A549 (cell line): Measurements from ENCODE around the gene PLA2G4B. TPM values are rescaled to one million over a fixed set of nuclear protein-coding genes. Genes with fewer than 3 reads are reported as not detected.

Experiments
- ATAC-seq, 2 experiments: fragments of 200-7000 bp in 1 of 2; fragments of >200 bp in 1 of 2; cut with Nextera tagmentation in 1 of 2; cut with Tn5 transposase in 1 of 2; 3 replicates each; pipeline versions ENCODE4 v1.8.0 to v1.9.1; 2018 to 2020; ENCODE audit warnings: mild to moderate bottlenecking in 1 of 2, moderate library complexity in 1 of 2
- CTCF ChIA-PET: fragments of 300-600 bp; sonication (Branson Sonifier 250); formaldehyde crosslinking; extraction: SDS; loops from one replicate; lab custom pipeline; 2021; ENCODE audit warnings: antibody characterized with exemption, inconsistent platforms; lab: Yijun Ruan, JAX
- POLR2A ChIA-PET: fragments of 350-600 bp; formaldehyde crosslinking; extraction: SDS; loops from one replicate; lab custom pipeline; 2021; ENCODE audit warnings: antibody characterized with exemption, inconsistent platforms; lab: Yijun Ruan, JAX
- DNase-seq, 2 experiments: peaks; one replicate each; pipeline versions ENCODE4 v3.0.0 to v3.0.0-alpha.2; 2011 to 2016; ENCODE audit warnings: low read depth in 1 of 2, low spot score in 1 of 2
- FAIRE-seq: peaks from 2 replicates; lab custom pipeline; 2011; peaks lifted over from hg19 to GRCh38; lab: Jason Lieb, UNC
- H3K27ac ChIP-seq, 2 experiments: fragments of >200 bp; sonication (Bioruptor Twin); formaldehyde crosslinking; 3 replicates each; pipeline ENCODE4 v1.5.1; 2016 to 2017
- H3K4me1 ChIP-seq: fragments of >200 bp; sonication (Bioruptor Twin); formaldehyde crosslinking; 3 replicates; pipeline ENCODE4 v1.6.1; 2016
- H3K4me2 ChIP-seq: fragments of >200 bp; sonication (Bioruptor Twin); formaldehyde crosslinking; 3 replicates; pipeline ENCODE4 v1.6.1; 2016
- H3K4me3 ChIP-seq: fragments of >200 bp; sonication (Bioruptor Twin); formaldehyde crosslinking; 3 replicates; pipeline ENCODE4 v1.5.1; 2016
- H3K9me3 ChIP-seq: fragments of >200 bp; sonication (Bioruptor Twin); formaldehyde crosslinking; 3 replicates; pipeline ENCODE4 v1.6.1; 2016
- ATOH8 ChIP-seq: fragments of 250-450 bp; sonication (Bioruptor Pico); IDR thresholded peaks from 2 replicates; pipeline ENCODE4 v1.5.0; 2020; ENCODE audit warnings: low read depth, mild to moderate bottlenecking, moderate library complexity
- BHLHE40 ChIP-seq: IDR thresholded peaks from 2 replicates; pipeline ENCODE4 v1.6.1; 2012; ENCODE audit warnings: low read depth, low read length, inconsistent platforms
- CBX2 ChIP-seq: fragments of 200-600 bp; sonication (generic); IDR thresholded peaks from 2 replicates; pipeline ENCODE4 v1.6.1; 2016; ENCODE audit warnings: low read depth, mild to moderate bottlenecking, borderline replicate concordance
- CBX8 ChIP-seq: fragments of 200-600 bp; sonication (generic); IDR thresholded peaks from 2 replicates; pipeline ENCODE4 v1.6.1; 2016
- CEBPB ChIP-seq, 2 experiments: fragments of >200 bp in 1 of 2; sonication (Bioruptor Twin) in 1 of 2; formaldehyde crosslinking in 1 of 2; IDR thresholded peaks; 2 replicates each; pipeline ENCODE4 v1.6.1; 2012 to 2016
- E2F6 ChIP-seq: IDR thresholded peaks from 2 replicates; pipeline ENCODE4 v1.6.1; 2012; ENCODE audit warnings: low read depth, borderline replicate concordance
- EP300 ChIP-seq, 2 experiments: fragments of >200 bp; sonication (Bioruptor Twin); formaldehyde crosslinking; IDR thresholded peaks; 2 replicates in 1 of 2; 3 replicates in 1 of 2; pipeline ENCODE4 v1.6.1; 2016 to 2017
- ESRRA ChIP-seq: fragments of 150-350 bp; IDR thresholded peaks from 2 replicates; pipeline ENCODE4 v1.6.1; 2014; ENCODE audit warnings: mild to moderate bottlenecking, low read length, borderline replicate concordance
- FOSL2 ChIP-seq, 2 experiments: fragments of 450-650 bp in 1 of 2; fragments of >200 bp in 1 of 2; sonication (Bioruptor Twin) in 1 of 2; formaldehyde crosslinking; IDR thresholded peaks; 2 replicates each; pipeline versions ENCODE4 v1.5.0 to v1.6.1; 2016 to 2020; ENCODE audit warnings: mild to moderate bottlenecking in 1 of 2, moderate library complexity in 1 of 2
- FOXS1 ChIP-seq: fragments of 250-450 bp; sonication (Bioruptor Pico); IDR thresholded peaks from 2 replicates; pipeline ENCODE4 v1.5.0; 2020; ENCODE audit warnings: mild to moderate bottlenecking, moderate library complexity
- GATA3 ChIP-seq: IDR thresholded peaks from 2 replicates; pipeline ENCODE4 v1.6.1; 2012; ENCODE audit warnings: borderline replicate concordance
- HES2 ChIP-seq: fragments of >200 bp; sonication (Bioruptor Twin); formaldehyde crosslinking; IDR thresholded peaks from 2 replicates; pipeline ENCODE4 v1.6.1; 2016
- HOXB13 ChIP-seq: fragments of 250-450 bp; sonication (Bioruptor Pico); IDR thresholded peaks from 2 replicates; pipeline ENCODE4 v1.5.0; 2020; ENCODE audit warnings: low read depth, mild to moderate bottlenecking, moderate library complexity
- HOXB5 ChIP-seq: fragments of 250-450 bp; sonication (Bioruptor Pico); IDR thresholded peaks from 2 replicates; pipeline ENCODE4 v1.5.0; 2020; ENCODE audit warnings: mild to moderate bottlenecking, moderate library complexity
- KDM5A ChIP-seq: fragments of 200-600 bp; sonication (generic); IDR thresholded peaks from 2 replicates; pipeline ENCODE4 v1.6.1; 2016; ENCODE audit warnings: antibody characterized with exemption, mild to moderate bottlenecking
- MAFK ChIP-seq: fragments of 450-650 bp; IDR thresholded peaks from 2 replicates; pipeline ENCODE4 v1.6.1; 2014; ENCODE audit not compliant: partially characterized antibody
- MAX ChIP-seq: IDR thresholded peaks from 2 replicates; pipeline ENCODE4 v1.6.1; 2012
- MYC ChIP-seq: IDR thresholded peaks from 2 replicates; pipeline ENCODE4 v1.6.1; 2012; ENCODE audit warnings: mild to moderate bottlenecking, inconsistent platforms, low read length, improper control_type of control experiment, borderline replicate concordance
- NPAS2 ChIP-seq: fragments of 250-450 bp; sonication (Bioruptor Pico); IDR thresholded peaks from 2 replicates; pipeline ENCODE4 v1.8.0; 2022; ENCODE audit warnings: mild to moderate bottlenecking, moderate library complexity, borderline replicate concordance
- NR3C1 ChIP-seq: fragments of >200 bp; sonication (Bioruptor Twin); formaldehyde crosslinking; IDR thresholded peaks from 3 replicates; pipeline ENCODE4 v1.6.1; 2017
- PBX3 ChIP-seq: IDR thresholded peaks from 2 replicates; pipeline ENCODE4 v1.6.1; 2012
- POLR2A ChIP-seq: IDR thresholded peaks from 2 replicates; pipeline ENCODE4 v1.6.1; 2012; ENCODE audit warnings: mild to moderate bottlenecking, low read length
- RARB ChIP-seq: fragments of 250-450 bp; sonication (Bioruptor Pico); IDR thresholded peaks from 2 replicates; pipeline ENCODE4 v1.8.0; 2021; ENCODE audit warnings: mild to moderate bottlenecking, moderate library complexity
- RFX5 ChIP-seq: fragments of 450-650 bp; IDR thresholded peaks from 2 replicates; pipeline ENCODE4 v1.7.1; 2014; ENCODE audit warnings: antibody characterized with exemption, mild to moderate bottlenecking, moderate library complexity
- RNF2 ChIP-seq: fragments of 200-600 bp; sonication (generic); IDR thresholded peaks from 2 replicates; pipeline ENCODE4 v1.6.1; 2016; ENCODE audit warnings: low read depth, mild to moderate bottlenecking, antibody characterized with exemption, moderate library complexity, borderline replicate concordance
- USF2 ChIP-seq: fragments of 450-650 bp; IDR thresholded peaks from 2 replicates; pipeline ENCODE4 v1.6.1; 2014; ENCODE audit warnings: antibody characterized with exemption
- ZC3H11A ChIP-seq: fragments of 450-650 bp; IDR thresholded peaks from 2 replicates; pipeline ENCODE4 v1.6.1; 2014; ENCODE audit warnings: antibody characterized with exemption, mild to moderate bottlenecking
- ZFP36 ChIP-seq: fragments of 450-650 bp; IDR thresholded peaks from 2 replicates; pipeline ENCODE4 v1.6.1; 2014; ENCODE audit warnings: borderline replicate concordance; ENCODE audit not compliant: partially characterized antibody
- ZNF302 ChIP-seq: fragments of 250-450 bp; sonication (Bioruptor Pico); IDR thresholded peaks from 2 replicates; pipeline ENCODE4 v1.9.0; 2021; ENCODE audit warnings: inconsistent platforms, mild to moderate bottlenecking, moderate library complexity
- ZSCAN20 ChIP-seq: fragments of 250-450 bp; sonication (Bioruptor Pico); IDR thresholded peaks from 2 replicates; pipeline ENCODE4 v1.8.0; 2022; ENCODE audit warnings: mild to moderate bottlenecking, moderate library complexity
- WGBS: methylation state at CpG from one replicate; pipeline ENCODE4 v1.1.6; 2017; ENCODE audit errors: missing lambda C conversion rate; 5-methylcytosine and 5-hydroxymethylcytosine counted together
- polyA plus RNA-seq, 4 experiments: library from polyadenylated mRNA; depleted of rRNA in 3 of 4; stranded (reverse); fragments of >200 nt; fragmentation: RNase III in 1 of 4; extraction: RNeasy Plus Mini Kit Qiagen cat#74134 plus additional on column Dnase treatment in 1 of 4; gene quantifications; 2 replicates in 3 of 4; 3 replicates in 1 of 4; pipeline ENCODE4 v1.2.3, GENCODE V29; 2011 to 2017

Gene PLA2G4B
- polyA plus RNA-seq, 2 of the 4 experiments (the other 2 are of a cell fraction) = 2.2 to 2.6 TPM

- ChIA-PET CTCF (interaction anchor here (1.1 kb wide), 2 partner anchors 9 to 103 kb away, joined by 3 read pairs; no protein-coding TSS in a partner anchor), POLR2A (interaction anchor here (0.7 kb wide), 1 partner anchor 370 kb away, joined by 3 read pairs; no protein-coding TSS in a partner anchor)
- H3K4me1 ChIP-seq = no peaks in the 10 kb centered on the region
- TF ChIP-seq NPAS2 (CRISPR knock-in tag) (no peak), CBX8 (no peak), CEBPB (IDR thresholded peaks at IDR 0.05) (no peak), NR3C1 (no peak), RARB (CRISPR knock-in tag) (no peak), RNF2 (no peak), KDM5A (no peak), MAX (no peak), FOSL2 (IDR thresholded peaks at IDR 0.05) (no peak), FOSL2 (CRISPR knock-in tag; IDR thresholded peaks at IDR 0.05) (no peak), HES2 (no peak), USF2 (no peak), ZSCAN20 (CRISPR knock-in tag) (no peak), FOXS1 (CRISPR knock-in tag) (no peak), ZFP36 (no peak), ESRRA (no peak), PBX3 (no peak), HOXB5 (CRISPR knock-in tag) (no peak), ATOH8 (CRISPR knock-in tag) (no peak)
- TF ChIP-seq, all 56 proteins: peak for 0
- no peak for DNase-seq
- no peak for ATAC-seq
- WGBS = 46% methylated on average over 7 of the region's 13 CpGs
- Histone ChIP-seq H3K4me2 (no peak overlapping the region), H3K27ac (no peak overlapping the region), H3K4me3 (no peak overlapping the region), H3K9me3 (no peaks in the 10 kb centered on the region)
- FAIRE-seq = no peak
Measured at GRCh38 chr15:41876007-41876406, 37.4 kb downstream of the PLA2G4B start.

GRCh38 chr15:41876689-41877088 lies 38.0 kb downstream of the PLA2G4B start:
- no peaks in the 10 kb centered on the region for H3K4me1 ChIP-seq
- ChIA-PET POLR2A (no interaction called here), CTCF (interaction anchor here (1.1 to 1.3 kb wide), 2 partner anchors 9 to 36 kb away, joined by 3 read pairs; no protein-coding TSS in a partner anchor)
- no peak overlapping the region for H3K27ac ChIP-seq
- H3K4me3 ChIP-seq = no peak overlapping the region
- H3K9me3 ChIP-seq = no peaks in the 10 kb centered on the region
- TF ChIP-seq HOXB13 (no peak), RFX5 (no peak), POLR2A (no peak), ZC3H11A (no peak), GATA3 (no peak), E2F6 (no peak), ZNF302 (no peak), RNF2 (no peak), HES2 (no peak), BHLHE40 (no peak), PBX3 (no peak), ZFP36 (no peak), USF2 (no peak), MAFK (no peak), MYC (no peak), CBX2 (no peak), NR3C1 (no peak), EP300 (IDR thresholded peaks at IDR 0.05) (no peak), CEBPB (IDR thresholded peaks at IDR 0.05) (no peak), KDM5A (no peak)
- DNase-seq (no peak), ATAC-seq (no peak), FAIRE-seq (no peak)
- WGBS = no CpG with 5 or more reads among the region's 12 CpGs
- no peak overlapping the region for H3K4me2 ChIP-seq
